OCI-LY7 (cell line): ENCODE results near the gene PLEKHG5. TPM values are rescaled to one million over a fixed set of nuclear protein-coding genes. Genes with fewer than 3 reads are reported as not detected.
"Not testable (repeated sequence)": the region's sequence is repeated elsewhere in the genome, so short reads cannot be mapped to it uniquely, and the experiment has no call there.

ENCODE experiments used
- BruUV-seq: library from RNA; stranded (reverse); fragments of 400-500 nt; replicated peaks from 2 replicates; lab custom pipeline; 2021; lab: Mats Ljungman, UMichigan
- CTCF ChIA-PET: fragments of 300-600 bp; sonication (Branson Sonifier 250); formaldehyde crosslinking; loops from one replicate; lab custom pipeline; 2022; ENCODE audit warnings: antibody characterized with exemption; ENCODE audit not compliant: unreplicated experiment; lab: Charles Lee
- POLR2A ChIA-PET: fragments of 300-600 bp; sonication (Branson Sonifier 250); formaldehyde crosslinking; loops from one replicate; lab custom pipeline; 2022; ENCODE audit warnings: antibody characterized with exemption; lab: Charles Lee
- DNase-seq: peaks from one replicate; pipeline ENCODE4 v3.0.0-alpha.2; 2015; ENCODE audit warnings: low spot score
- H2AFZ ChIP-seq: fragments of 200-600 bp; sonication (generic), shearing (Covaris generic); 2 replicates; pipeline ENCODE4 v1.6.1; 2014; ENCODE audit warnings: mild to moderate bottlenecking, antibody characterized with exemption, low read length, moderate library complexity
- H3K27ac ChIP-seq: fragments of 200-600 bp; sonication (generic); 2 replicates; pipeline ENCODE4 v1.5.1; 2014; ENCODE audit warnings: mixed run types, low read depth, mild to moderate bottlenecking, moderate library complexity, low read length, inconsistent platforms; ENCODE audit not compliant: poor library complexity, severe bottlenecking
- H3K36me3 ChIP-seq: fragments of 200-600 bp; sonication (generic); 2 replicates; pipeline ENCODE4 v1.6.1; 2014; ENCODE audit warnings: mild to moderate bottlenecking, antibody characterized with exemption, low read length, moderate library complexity, mixed read lengths; ENCODE audit not compliant: insufficient read depth
- H3K4me1 ChIP-seq: fragments of 200-600 bp; sonication (generic); 2 replicates; pipeline ENCODE4 v1.5.1; 2014; ENCODE audit warnings: mild to moderate bottlenecking, low read length; ENCODE audit not compliant: insufficient read depth, poor library complexity, severe bottlenecking
- H3K4me2 ChIP-seq: fragments of 200-600 bp; sonication (generic); 2 replicates; pipeline ENCODE4 v1.6.1; 2014; ENCODE audit warnings: mild to moderate bottlenecking, low read length
- H3K4me3 ChIP-seq: fragments of 200-600 bp; sonication (generic); 2 replicates; pipeline ENCODE4 v1.5.1; 2014; ENCODE audit warnings: mild to moderate bottlenecking, low read depth, low read length; ENCODE audit not compliant: poor library complexity, severe bottlenecking
- H3K79me2 ChIP-seq: fragments of 200-600 bp; sonication (generic); 2 replicates; pipeline ENCODE4 v1.6.1; 2016; ENCODE audit warnings: low read depth, mild to moderate bottlenecking, low read length, moderate library complexity, mixed read lengths; ENCODE audit not compliant: insufficient read depth
- H3K9me2 ChIP-seq: fragments of 200-600 bp; sonication (generic); 2 replicates; pipeline ENCODE4 v1.6.1; 2016; ENCODE audit warnings: mild to moderate bottlenecking, low read length, mixed read lengths; ENCODE audit not compliant: insufficient read depth
- H3K9me3 ChIP-seq: fragments of 200-600 bp; sonication (generic); 2 replicates; pipeline ENCODE4 v1.6.1; 2014; ENCODE audit warnings: mild to moderate bottlenecking, mixed run types, low read length, mixed read lengths
- H4K20me1 ChIP-seq: fragments of 200-600 bp; sonication (generic); 2 replicates; pipeline ENCODE4 v1.6.1; 2014; ENCODE audit warnings: mild to moderate bottlenecking, antibody characterized with exemption, low read length, moderate library complexity, mixed read lengths; ENCODE audit not compliant: insufficient read depth
- CTCF ChIP-seq: fragments of 200-600 bp; sonication (generic); conservative IDR thresholded peaks from 2 replicates; pipeline ENCODE4 v1.5.1; 2014; ENCODE audit warnings: mild to moderate bottlenecking, antibody characterized with exemption, low read length, moderate library complexity, mixed read lengths
- EZH2phosphoT487 ChIP-seq: fragments of 200-600 bp; sonication (generic); IDR thresholded peaks from 2 replicates; pipeline ENCODE4 v1.6.1; 2018; ENCODE audit warnings: low read depth, borderline replicate concordance, mild to moderate bottlenecking, mixed run types, antibody characterized with exemption, low read length, moderate library complexity, mixed read lengths
- intact Hi-C: fragments of 100-400 bp; cut with micrococcal nuclease; formaldehyde crosslinking; loops from one replicate; pipeline ENCODE4 v1.10.0; 2022; ENCODE audit not compliant: unreplicated experiment
- total RNA-seq, 2 experiments: library from RNA; depleted of rRNA in 1 of 2; stranded (reverse); fragments of >200 nt in 1 of 2; shearing (Covaris generic) in 1 of 2; gene quantifications; 2 replicates each; pipeline ENCODE4 v1.2.3, GENCODE V29; 2014 to 2022

Gene PLEKHG5
- total RNA-seq, 2 experiments from 2014 or later = 1.6 to 2.4 TPM

DNA sequence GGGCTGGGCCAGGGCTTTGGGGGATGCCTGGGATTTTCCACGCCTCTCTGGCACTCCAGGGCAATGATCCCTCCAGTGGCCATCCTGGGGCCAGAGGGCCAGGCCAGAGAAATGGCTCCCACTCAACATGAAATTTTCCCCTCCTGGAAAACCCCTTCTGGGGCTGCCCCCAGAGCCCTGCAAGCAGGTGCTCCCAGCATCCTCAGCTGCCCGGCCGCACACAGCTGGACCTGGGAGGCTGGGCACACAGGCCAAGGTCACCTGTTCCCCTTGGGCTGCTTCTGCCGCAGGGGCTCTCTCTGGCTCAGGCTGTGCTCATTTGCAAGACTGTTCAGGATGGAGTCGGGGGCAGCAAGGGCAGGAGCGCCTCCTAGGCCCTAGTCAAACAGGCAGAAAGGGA, 63.0 kb downstream of the PLEKHG5 start:
- H3K27ac ChIP-seq, POLR2A ChIA-PET, H3K9me3 ChIP-seq, H3K4me1 ChIP-seq, H3K79me2 ChIP-seq, DNase-seq, CTCF ChIA-PET, H3K4me2 ChIP-seq, BruUV-seq, H4K20me1 ChIP-seq, H3K9me2 ChIP-seq, intact Hi-C loops, H3K4me3 ChIP-seq, H3K36me3 ChIP-seq, H2AFZ ChIP-seq: not testable (repeated sequence)

DNA sequence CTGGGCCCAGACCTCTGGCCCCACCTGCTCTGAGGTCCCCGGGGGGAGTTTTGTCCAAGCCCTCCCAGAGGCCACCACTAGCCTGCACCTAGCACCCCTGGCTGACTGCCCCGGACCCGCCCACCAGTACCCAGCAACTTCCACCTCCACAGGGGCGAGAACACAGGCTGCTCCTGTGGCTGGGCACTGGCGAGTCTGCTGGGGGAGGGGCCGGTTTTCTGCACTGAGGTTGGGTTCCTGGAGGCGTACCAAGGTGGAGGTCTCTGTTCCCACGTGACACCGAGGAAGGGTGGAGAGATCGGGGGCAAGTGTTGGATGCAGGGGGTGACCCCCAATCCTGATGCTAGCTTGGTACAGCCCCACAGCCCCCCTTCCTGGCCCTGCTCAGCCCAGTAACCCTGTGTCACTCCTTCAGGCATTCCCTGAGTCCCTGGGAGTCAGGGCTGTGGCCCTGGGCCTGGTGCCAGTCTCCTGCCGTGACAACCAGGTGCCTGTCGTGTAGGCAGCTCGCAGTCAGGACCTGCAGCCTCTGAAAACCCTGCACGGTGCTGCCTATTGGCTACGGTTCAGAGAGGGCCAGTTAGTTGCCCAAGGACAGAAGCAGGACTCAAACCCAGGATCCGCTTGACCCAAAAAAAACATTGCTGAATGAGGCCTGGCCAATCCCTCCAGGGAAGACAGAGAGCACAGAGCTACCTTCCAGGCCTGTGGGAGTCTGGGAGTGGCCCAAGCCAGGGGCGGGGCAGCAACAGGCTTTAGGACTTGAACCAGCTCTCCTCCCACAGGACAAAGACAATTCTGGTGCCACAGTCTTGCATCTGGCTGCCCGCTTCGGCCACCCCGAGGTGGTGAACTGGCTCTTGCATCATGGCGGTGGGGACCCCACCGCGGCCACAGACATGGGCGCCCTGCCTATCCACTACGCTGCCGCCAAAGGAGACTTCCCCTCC, 63.8 kb downstream of the PLEKHG5 start:
- no peaks in the 10 kb centered on the region for H3K36me3 ChIP-seq
- CTCF ChIA-PET = no interaction called here

GRCh38 chr1:6426972-6427350, 64.5 kb downstream of the PLEKHG5 start:
- Histone ChIP-seq H3K36me3 (no peaks in the 10 kb centered on the region), H3K9me3 (no peaks in the 10 kb centered on the region), H2AFZ (no peak overlapping the region), H4K20me1 (no peaks in the 10 kb centered on the region), H3K27ac (no peak overlapping the region), H3K4me1 (no peaks in the 10 kb centered on the region), H3K4me3 (no peak overlapping the region), H3K9me2 (no peaks in the 10 kb centered on the region), H3K4me2 (no peak overlapping the region), H3K79me2 (no peaks in the 10 kb centered on the region)
- TF ChIP-seq EZH2phosphoT487 = no peak
- no peak for TF ChIP-seq CTCF
- DNase-seq = no peak
- ChIA-PET POLR2A (no interaction called here), CTCF (no interaction called here)
- intact Hi-C loops = no loop called here
- no TSS peak for BruUV-seq

More for the DNA sequence above, 63.8 kb downstream of the PLEKHG5 start:
- Histone ChIP-seq H3K9me2 (no peaks in the 10 kb centered on the region), H3K27ac (no peak overlapping the region), H2AFZ (no peak overlapping the region), H3K9me3 (no peaks in the 10 kb centered on the region), H4K20me1 (no peaks in the 10 kb centered on the region), H3K4me1 (no peaks in the 10 kb centered on the region), H3K79me2 (no peaks in the 10 kb centered on the region), H3K4me3 (no peak overlapping the region), H3K4me2 (no peak overlapping the region)
- POLR2A ChIA-PET = no interaction called here
- BruUV-seq = no TSS peak
- DNase-seq = no peak
- intact Hi-C loops = no loop called here
- TF ChIP-seq EZH2phosphoT487 (no peak), CTCF (no peak)
